DND-41 (cell line): Measurements from ENCODE around the gene ACOX3.

Experiments
- ATAC-seq: fragments of 200-7000 bp; cut with Tn5 transposase; 3 replicates; pipeline ENCODE4 v1.9.1; 2021; ENCODE audit warnings: low read depth; ENCODE audit not compliant: insufficient read depth
- DNase-seq: peaks from one replicate; pipeline ENCODE4 v3.0.0-alpha.2; 2020
- H2AFZ ChIP-seq: 2 replicates; pipeline ENCODE4 v1.6.0; 2012; ENCODE audit warnings: low read depth, low read length
- H3K27ac ChIP-seq: 2 replicates; pipeline ENCODE4 v1.5.1; 2012; ENCODE audit warnings: low read length, inconsistent platforms
- H3K27me3 ChIP-seq: fragments of 200-600 bp; sonication (generic); 2 replicates; pipeline ENCODE4 v1.6.0; 2012; ENCODE audit warnings: low read length, mild to moderate bottlenecking, inconsistent platforms; ENCODE audit not compliant: insufficient read depth, poor library complexity
- H3K36me3 ChIP-seq: 2 replicates; pipeline ENCODE4 v1.5.1; 2012; ENCODE audit warnings: low read length, inconsistent platforms; ENCODE audit not compliant: insufficient read depth
- H3K4me1 ChIP-seq: 2 replicates; pipeline ENCODE4 v1.5.1; 2012; ENCODE audit warnings: mild to moderate bottlenecking, low read length; ENCODE audit not compliant: insufficient read depth
- H3K4me2 ChIP-seq: 2 replicates; pipeline ENCODE4 v1.6.0; 2012; ENCODE audit warnings: mild to moderate bottlenecking, moderate library complexity, low read length, inconsistent platforms; ENCODE audit not compliant: insufficient read depth
- H3K4me3 ChIP-seq, 2 experiments: fragments of 200-600 bp in 1 of 2; shearing (Covaris generic) in 1 of 2; 2 replicates each; pipeline ENCODE4 v1.5.1; 2012 to 2016; ENCODE audit warnings: inconsistent platforms in 2 of 2, low read length in 2 of 2, mild to moderate bottlenecking in 2 of 2, low read depth in 1 of 2, moderate library complexity in 1 of 2
- H3K79me2 ChIP-seq: 2 replicates; pipeline ENCODE4 v1.6.0; 2012; ENCODE audit warnings: low read length, inconsistent platforms; ENCODE audit not compliant: insufficient read depth
- H3K9ac ChIP-seq: 2 replicates; pipeline ENCODE4 v1.6.0; 2012; ENCODE audit warnings: low read depth, mild to moderate bottlenecking, inconsistent platforms, low read length, moderate library complexity
- H3K9me3 ChIP-seq: 2 replicates; pipeline ENCODE4 v1.5.1; 2012; ENCODE audit warnings: low read length, moderate library complexity, mild to moderate bottlenecking, inconsistent platforms; ENCODE audit not compliant: insufficient read depth, severe bottlenecking
- H4K20me1 ChIP-seq: 2 replicates; pipeline ENCODE4 v1.6.0; 2012; ENCODE audit warnings: low read length; ENCODE audit not compliant: insufficient read depth
- CTCF ChIP-seq: IDR thresholded peaks from 2 replicates; pipeline ENCODE4 v1.5.1; 2012; ENCODE audit warnings: borderline replicate concordance, low read length, moderate library complexity, mild to moderate bottlenecking; ENCODE audit not compliant: poor library complexity, severe bottlenecking; ENCODE audit errors: extremely low read depth
- EZH2 ChIP-seq: IDR thresholded peaks from 3 replicates; pipeline ENCODE4 v1.6.1; 2012; ENCODE audit warnings: borderline replicate concordance, low read depth, mild to moderate bottlenecking, moderate library complexity, low read length, inconsistent platforms; ENCODE audit not compliant: severe bottlenecking

Gene ACOX3

GRCh38 chr4:8411351-8412180 lies 29.0 kb downstream of the ACOX3 start:
- Histone ChIP-seq H3K4me2 (no peak overlapping the region), H3K27ac (no peak overlapping the region), H3K4me3 (no peak overlapping the region), H4K20me1 (peaks cover 7% of the 10 kb centered on the region; the same call in 1 of the 2 replicates), H3K9ac (no peak overlapping the region), H3K36me3 (peaks cover 28% of the 10 kb centered on the region), H3K4me1 (no peaks in the 10 kb centered on the region), H2AFZ (no peak overlapping the region), H3K79me2 (no peaks in the 10 kb centered on the region), H3K9me3 (no peaks in the 10 kb centered on the region), H3K27me3 (no peaks in the 10 kb centered on the region)
- TF ChIP-seq CTCF = no peak
- TF ChIP-seq EZH2 = no peak
- DNase-seq = no peak
- ATAC-seq = no peak

GRCh38 chr4:8410641-8411271 lies 29.8 kb downstream of the ACOX3 start:
- H3K36me3 ChIP-seq = peaks cover 27% of the 10 kb centered on the region
- H3K4me2 ChIP-seq = no peak overlapping the region
- H3K27me3 ChIP-seq = no peaks in the 10 kb centered on the region
- no peaks in the 10 kb centered on the region for H3K4me1 ChIP-seq
- TF ChIP-seq EZH2 = no peak
- TF ChIP-seq CTCF = peak; percentile 38
- H2AFZ ChIP-seq = no peak overlapping the region
- H3K79me2 ChIP-seq = no peaks in the 10 kb centered on the region
- no peak overlapping the region for H3K27ac ChIP-seq
- H3K9me3 ChIP-seq = no peaks in the 10 kb centered on the region
- H3K9ac ChIP-seq = no peak overlapping the region
- H4K20me1 ChIP-seq = peaks cover 7% of the 10 kb centered on the region; the same call in 1 of the 2 replicates
- DNase-seq (peak; percentile 12), ATAC-seq (no peak)
- no peak overlapping the region for H3K4me3 ChIP-seq

GRCh38 chr4:8410066-8410625 lies 30.4 kb downstream of the ACOX3 start:
- Histone ChIP-seq H3K9me3 (no peaks in the 10 kb centered on the region), H3K27me3 (no peaks in the 10 kb centered on the region), H3K36me3 (peaks cover 31% of the 10 kb centered on the region), H2AFZ (no peak overlapping the region), H3K4me1 (no peaks in the 10 kb centered on the region), H4K20me1 (peaks cover 7% of the 10 kb centered on the region; the same call in 1 of the 2 replicates), H3K79me2 (no peaks in the 10 kb centered on the region), H3K27ac (no peak overlapping the region), H3K4me3 (no peak overlapping the region), H3K9ac (no peak overlapping the region), H3K4me2 (no peak overlapping the region)
- DNase-seq (no peak), ATAC-seq (no peak)
- TF ChIP-seq EZH2 (no peak), CTCF (no peak)
